DMS53 treated with DMSO at 0.1 percent for 48 hours (cell line): ENCODE measurements around the gene GUCY1A1.

Source experiments
- DNase-seq: peaks from one replicate; lab custom pipeline; 2025; ENCODE audit not compliant: unreplicated experiment; lab: John Stamatoyannopoulos, UW

The GUCY1A1 gene

GRCh38 chr4:155659176-155659575, 7.5 kb upstream of the GUCY1A1 start:
- DNase-seq: no peak

GRCh38 chr4:155660436-155660835, 6.2 kb upstream of the GUCY1A1 start:
- no peak for DNase-seq

DNA sequence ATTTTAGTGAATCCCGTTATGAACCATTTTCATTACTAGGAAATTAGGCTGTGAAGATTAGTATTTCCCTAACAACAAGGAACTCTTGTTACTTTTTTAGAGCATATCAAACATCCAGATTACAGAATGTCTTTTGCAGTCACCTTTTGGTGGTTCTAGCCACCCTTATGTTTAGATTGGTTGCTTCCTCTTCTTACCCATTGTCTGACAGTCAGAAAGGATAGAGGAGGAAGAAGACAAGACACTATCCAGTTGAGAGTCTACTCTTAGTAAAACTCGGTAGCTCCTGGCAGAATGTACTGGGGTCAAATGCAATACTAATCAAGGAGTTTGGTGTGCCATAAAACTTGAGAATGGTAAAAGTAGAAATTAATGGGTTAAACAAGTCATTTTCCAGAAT, 1.6 kb upstream of the GUCY1A1 start:
- DNase-seq: no peak

- DNase-seq: peak; percentile 37
These were observed 547 bp downstream of the GUCY1A1 start for GRCh38 chr4:155667222-155667567.

GRCh38 chr4:155667568-155668511, 1.2 kb downstream of the GUCY1A1 start:
- peak; percentile 3 for DNase-seq

DNA sequence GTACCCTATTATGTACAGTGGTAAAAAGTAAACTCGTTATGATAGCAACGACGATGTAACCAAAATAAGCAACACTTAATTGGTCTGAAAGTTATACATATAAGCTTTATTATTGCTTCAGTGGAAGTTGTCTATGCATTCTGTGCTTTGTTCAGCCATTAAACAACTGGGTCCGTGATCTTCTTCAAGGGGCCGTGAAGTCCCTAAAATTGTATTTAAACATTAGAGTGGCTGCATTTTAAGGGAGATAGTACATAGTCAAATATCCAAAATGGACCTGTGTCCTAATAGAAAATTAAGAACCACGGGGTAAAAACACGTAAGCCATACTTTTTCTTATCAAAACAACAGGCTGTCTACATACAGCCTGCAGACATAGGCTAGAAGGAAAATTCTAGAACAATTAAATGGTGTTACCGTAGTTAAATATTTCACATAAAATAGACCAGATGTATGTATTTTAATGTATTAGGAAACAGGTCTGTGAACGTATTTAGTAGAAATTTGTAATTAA, 2.1 kb downstream of the GUCY1A1 start:
- no peak for DNase-seq

DNA sequence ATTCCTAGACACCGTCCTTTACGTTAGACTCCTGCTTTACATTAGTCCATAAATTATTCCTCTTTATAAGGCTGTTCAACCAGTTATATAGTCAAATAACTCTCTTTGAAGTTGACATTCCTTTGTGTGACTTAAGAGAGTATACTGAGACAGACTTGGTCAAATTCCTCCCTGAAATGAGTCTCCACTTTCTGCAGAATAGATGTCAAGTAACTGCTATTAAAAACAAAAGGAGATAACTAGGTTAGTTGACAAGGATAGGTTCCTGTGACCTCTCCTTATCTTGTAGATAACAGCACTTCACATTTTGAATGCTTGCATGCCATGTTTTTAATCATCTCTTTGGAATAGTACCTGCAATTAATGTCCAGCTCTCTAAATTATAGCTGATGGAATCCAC, 5.7 kb downstream of the GUCY1A1 start:
- no peak for DNase-seq

GRCh38 chr4:155673453-155673979, 6.9 kb downstream of the GUCY1A1 start:
- no peak for DNase-seq

DNA sequence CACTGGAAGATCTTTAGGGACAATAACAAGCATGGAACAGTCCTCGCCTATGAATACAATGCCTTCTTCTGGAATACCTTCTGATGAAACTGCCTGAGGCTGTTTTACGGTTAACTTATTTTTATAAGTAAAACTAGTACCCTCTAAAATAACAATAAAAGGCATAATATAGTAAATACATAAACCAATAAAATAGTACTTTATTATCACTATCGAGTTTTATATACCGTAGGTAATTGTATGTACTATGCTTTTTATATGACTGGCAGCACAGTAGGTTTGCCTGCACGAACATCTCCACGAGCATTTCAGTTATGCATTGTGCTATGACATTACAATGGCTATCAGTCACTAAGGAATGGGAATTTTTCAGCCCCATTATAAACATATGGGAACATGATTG, 8.0 kb downstream of the GUCY1A1 start:
- no peak for DNase-seq

- no peak for DNase-seq
These were observed 9.2 kb downstream of the GUCY1A1 start for GRCh38 chr4:155675709-155676429.

DNA sequence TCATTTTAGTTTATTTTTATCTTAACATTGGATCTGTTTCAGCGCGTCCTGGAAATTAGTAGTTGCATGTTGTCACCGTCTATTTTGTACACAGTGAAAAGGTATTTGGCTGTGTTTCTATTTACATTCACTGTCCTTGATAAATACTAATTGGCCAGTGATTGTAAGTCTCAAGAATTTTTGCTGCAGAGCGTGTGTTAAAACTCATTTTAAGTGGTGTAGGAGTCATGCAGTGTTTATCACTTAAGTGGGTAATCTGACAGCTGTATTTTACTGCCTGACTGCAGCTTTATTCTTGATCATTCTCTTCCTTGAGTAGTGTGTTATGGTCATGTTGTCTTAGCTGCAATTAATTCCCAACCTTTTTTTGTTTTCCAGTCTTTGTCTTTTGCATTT, 9.8 kb downstream of the GUCY1A1 start:
- no peak for DNase-seq

GRCh38 chr4:155678011-155678410, 11.4 kb downstream of the GUCY1A1 start:
- no peak for DNase-seq

DNA sequence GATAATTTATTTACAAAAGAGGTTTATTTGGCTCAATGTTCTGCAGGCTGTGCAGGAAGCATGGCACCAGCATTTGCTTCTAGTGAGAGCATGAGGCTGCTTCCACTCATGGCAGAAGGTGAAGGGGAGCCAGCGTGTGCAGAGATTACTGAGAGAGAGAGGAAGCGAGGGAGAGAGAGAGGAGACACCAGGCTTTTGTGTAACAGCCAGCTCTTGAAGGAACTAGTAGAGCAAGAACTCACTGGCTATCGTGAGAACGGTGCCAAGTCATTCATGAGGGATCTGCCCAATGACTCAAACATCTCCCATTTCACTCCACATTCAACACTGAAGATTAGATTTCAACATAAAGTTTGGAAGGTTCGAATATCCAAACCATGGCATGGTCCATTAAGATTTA, 12.7 kb downstream of the GUCY1A1 start:
- no peak for DNase-seq

DNA sequence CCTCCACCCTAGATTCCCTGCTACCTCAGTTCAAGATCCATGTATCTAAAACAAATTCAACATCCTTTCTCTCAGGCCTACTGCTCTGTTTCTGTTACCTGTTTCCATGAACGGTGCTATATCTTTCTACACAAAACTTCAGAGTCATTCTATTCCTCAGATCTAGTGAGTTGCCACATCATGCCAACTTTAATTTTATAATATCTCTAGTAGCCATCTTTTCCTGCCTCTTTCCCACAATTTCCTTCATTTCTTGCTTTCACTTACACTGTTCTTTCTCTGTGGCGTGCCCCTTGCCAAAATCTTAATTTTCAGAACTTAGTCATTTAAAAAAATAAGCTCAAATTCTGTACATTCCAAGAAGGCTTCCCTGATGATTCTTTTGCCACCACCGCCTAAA, 15.2 kb downstream of the GUCY1A1 start:
- DNase-seq: no peak

- no peak for DNase-seq
These were observed 17.8 kb downstream of the GUCY1A1 start for GRCh38 chr4:155684423-155684822.

- DNase-seq: no peak
These were observed 18.4 kb downstream of the GUCY1A1 start for GRCh38 chr4:155684892-155685541.

- no peak for DNase-seq
These were observed 20.8 kb downstream of the GUCY1A1 start for GRCh38 chr4:155687380-155687982.

GRCh38 chr4:155688211-155688610, 21.6 kb downstream of the GUCY1A1 start:
- no peak for DNase-seq

GRCh38 chr4:155688860-155689259, 22.2 kb downstream of the GUCY1A1 start:
- DNase-seq: no peak

- no peak for DNase-seq
These were observed 23.6 kb downstream of the GUCY1A1 start for GRCh38 chr4:155690044-155690837.
